ENCODE measurements around the gene SAMD10.

DNA sequence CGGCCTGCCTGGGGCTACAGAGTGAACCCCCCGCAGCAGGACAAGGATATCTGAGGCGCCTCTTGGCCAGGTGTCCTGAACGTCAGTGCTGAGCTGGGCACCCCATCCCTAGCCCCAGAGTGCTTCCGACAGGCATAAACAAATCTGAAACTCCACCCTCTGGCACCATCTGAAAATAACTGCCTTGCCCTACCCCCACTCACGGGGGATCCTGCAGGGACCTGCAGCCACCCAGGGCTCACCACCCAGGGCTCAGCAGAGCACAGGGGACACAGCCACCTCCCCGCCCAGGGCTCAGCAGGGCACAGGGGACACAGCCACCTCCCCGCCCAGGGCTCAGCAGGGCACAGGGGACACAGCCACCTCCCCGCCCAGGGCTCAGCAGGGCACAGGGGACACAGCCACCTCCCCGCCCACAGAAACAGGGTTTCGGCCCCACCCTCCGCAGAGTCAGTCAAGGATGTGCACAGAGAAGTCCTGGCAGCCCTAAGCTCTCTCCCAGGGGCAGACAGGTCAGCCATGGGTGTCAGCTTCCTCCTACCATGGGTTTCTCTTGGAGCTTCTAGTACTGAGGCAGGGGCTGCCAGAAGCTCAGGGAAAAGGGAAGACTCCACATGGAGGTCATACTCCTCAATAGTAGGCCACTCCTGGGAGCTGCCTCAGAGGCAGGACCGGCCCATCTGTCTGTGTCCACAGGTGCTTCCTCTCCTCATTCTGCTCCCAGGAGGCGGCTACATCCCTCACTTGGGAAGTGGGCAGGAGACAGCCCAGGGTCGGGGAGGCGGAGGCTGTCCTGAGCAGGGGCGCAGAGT lies 27.8 kb downstream of the SAMD10 start:
- TF ChIP-seq EZH2 (IDR thresholded peaks at IDR 0.05; ENCODE audit: borderline replicate concordance, control insufficient read depth, low read depth, low read length): no peak
- TF ChIP-seq, protein P1, sequence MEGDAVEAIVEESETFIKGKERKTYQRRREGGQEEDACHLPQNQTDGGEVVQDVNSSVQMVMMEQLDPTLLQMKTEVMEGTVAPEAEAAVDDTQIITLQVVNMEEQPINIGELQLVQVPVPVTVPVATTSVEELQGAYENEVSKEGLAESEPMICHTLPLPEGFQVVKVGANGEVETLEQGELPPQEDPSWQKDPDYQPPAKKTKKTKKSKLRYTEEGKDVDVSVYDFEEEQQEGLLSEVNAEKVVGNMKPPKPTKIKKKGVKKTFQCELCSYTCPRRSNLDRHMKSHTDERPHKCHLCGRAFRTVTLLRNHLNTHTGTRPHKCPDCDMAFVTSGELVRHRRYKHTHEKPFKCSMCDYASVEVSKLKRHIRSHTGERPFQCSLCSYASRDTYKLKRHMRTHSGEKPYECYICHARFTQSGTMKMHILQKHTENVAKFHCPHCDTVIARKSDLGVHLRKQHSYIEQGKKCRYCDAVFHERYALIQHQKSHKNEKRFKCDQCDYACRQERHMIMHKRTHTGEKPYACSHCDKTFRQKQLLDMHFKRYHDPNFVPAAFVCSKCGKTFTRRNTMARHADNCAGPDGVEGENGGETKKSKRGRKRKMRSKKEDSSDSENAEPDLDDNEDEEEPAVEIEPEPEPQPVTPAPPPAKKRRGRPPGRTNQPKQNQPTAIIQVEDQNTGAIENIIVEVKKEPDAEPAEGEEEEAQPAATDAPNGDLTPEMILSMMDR (IDR thresholded peaks at IDR 0.05 in 2 of 3, conservative IDR thresholded peaks at IDR 0.05 in 1 of 3; ENCODE audit: control insufficient read depth in 2 of 3, extremely low read depth in 1 of 3, insufficient read depth in 1 of 3, low read depth in 3 of 3, low read length in 3 of 3): no peak
- TF ChIP-seq MEF2A (IDR thresholded peaks at IDR 0.05; ENCODE audit: insufficient read depth, low read depth, low read length): no peak
- no peak for TF ChIP-seq POLR2AphosphoS5 (IDR thresholded peaks at IDR 0.05; ENCODE audit: low read length)
- no peak for TF ChIP-seq HDAC6 (IDR thresholded peaks at IDR 0.05; ENCODE audit: unreplicated experiment)
- no peak for TF ChIP-seq TCF7 (IDR thresholded peaks at IDR 0.05; ENCODE audit: borderline replicate concordance)
- TF ChIP-seq, protein P2, sequence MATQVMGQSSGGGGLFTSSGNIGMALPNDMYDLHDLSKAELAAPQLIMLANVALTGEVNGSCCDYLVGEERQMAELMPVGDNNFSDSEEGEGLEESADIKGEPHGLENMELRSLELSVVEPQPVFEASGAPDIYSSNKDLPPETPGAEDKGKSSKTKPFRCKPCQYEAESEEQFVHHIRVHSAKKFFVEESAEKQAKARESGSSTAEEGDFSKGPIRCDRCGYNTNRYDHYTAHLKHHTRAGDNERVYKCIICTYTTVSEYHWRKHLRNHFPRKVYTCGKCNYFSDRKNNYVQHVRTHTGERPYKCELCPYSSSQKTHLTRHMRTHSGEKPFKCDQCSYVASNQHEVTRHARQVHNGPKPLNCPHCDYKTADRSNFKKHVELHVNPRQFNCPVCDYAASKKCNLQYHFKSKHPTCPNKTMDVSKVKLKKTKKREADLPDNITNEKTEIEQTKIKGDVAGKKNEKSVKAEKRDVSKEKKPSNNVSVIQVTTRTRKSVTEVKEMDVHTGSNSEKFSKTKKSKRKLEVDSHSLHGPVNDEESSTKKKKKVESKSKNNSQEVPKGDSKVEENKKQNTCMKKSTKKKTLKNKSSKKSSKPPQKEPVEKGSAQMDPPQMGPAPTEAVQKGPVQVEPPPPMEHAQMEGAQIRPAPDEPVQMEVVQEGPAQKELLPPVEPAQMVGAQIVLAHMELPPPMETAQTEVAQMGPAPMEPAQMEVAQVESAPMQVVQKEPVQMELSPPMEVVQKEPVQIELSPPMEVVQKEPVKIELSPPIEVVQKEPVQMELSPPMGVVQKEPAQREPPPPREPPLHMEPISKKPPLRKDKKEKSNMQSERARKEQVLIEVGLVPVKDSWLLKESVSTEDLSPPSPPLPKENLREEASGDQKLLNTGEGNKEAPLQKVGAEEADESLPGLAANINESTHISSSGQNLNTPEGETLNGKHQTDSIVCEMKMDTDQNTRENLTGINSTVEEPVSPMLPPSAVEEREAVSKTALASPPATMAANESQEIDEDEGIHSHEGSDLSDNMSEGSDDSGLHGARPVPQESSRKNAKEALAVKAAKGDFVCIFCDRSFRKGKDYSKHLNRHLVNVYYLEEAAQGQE (IDR thresholded peaks at IDR 0.05; ENCODE audit: low read depth, low read length): no peak
- no peak for TF ChIP-seq POLR2A (IDR thresholded peaks at IDR 0.05; ENCODE audit: low read depth, low read length)
- TF ChIP-seq BRCA1 (IDR thresholded peaks at IDR 0.05; ENCODE audit: low read depth, low read length): no peak
- TF ChIP-seq NFYA (IDR thresholded peaks at IDR 0.05; ENCODE audit: borderline replicate concordance, low read depth, low read length): no peak

All from GM12878 (cell line).